H9 (cell line): ENCODE data around the gene CADM1. TPM values are rescaled to one million over a fixed set of nuclear protein-coding genes. Genes with fewer than 3 reads are reported as not detected.

Experiments used
- DNase-seq: peaks from one replicate; pipeline ENCODE4 v3.0.0-alpha.2; 2017
- H2AFZ ChIP-seq: one replicate; pipeline ENCODE4 v1.6.1; 2013; ENCODE audit warnings: mild to moderate bottlenecking, low read length, control low read depth, moderate library complexity
- H2AK5ac ChIP-seq: 2 replicates; pipeline ENCODE4 v1.6.1; 2013; ENCODE audit warnings: low read length, control low read depth, mixed read lengths; ENCODE audit not compliant: insufficient read length
- H2BK120ac ChIP-seq: one replicate; pipeline ENCODE4 v1.6.1; 2013; ENCODE audit warnings: low read depth, mild to moderate bottlenecking, low read length, control low read depth, inconsistent platforms; ENCODE audit not compliant: poor library complexity, severe bottlenecking
- H2BK12ac ChIP-seq: 2 replicates; pipeline ENCODE4 v1.6.1; 2013; ENCODE audit warnings: low read length, control low read depth, mixed read lengths, low read depth; ENCODE audit not compliant: insufficient read length
- H2BK15ac ChIP-seq: 2 replicates; pipeline ENCODE4 v1.6.1; 2013; ENCODE audit warnings: low read depth, low read length, control low read depth
- H2BK20ac ChIP-seq: one replicate; pipeline ENCODE4 v1.6.1; 2013; ENCODE audit warnings: low read depth, mild to moderate bottlenecking, low read length, control low read depth, inconsistent platforms; ENCODE audit not compliant: poor library complexity, severe bottlenecking
- H2BK5ac ChIP-seq: 2 replicates; pipeline ENCODE4 v1.6.1; 2013; ENCODE audit warnings: low read length, control low read depth, mixed read lengths; ENCODE audit not compliant: insufficient read length
- H3K14ac ChIP-seq: 2 replicates; pipeline ENCODE4 v1.6.1; 2013; ENCODE audit warnings: low read length, control low read depth; ENCODE audit not compliant: insufficient read depth
- H3K18ac ChIP-seq: 2 replicates; pipeline ENCODE4 v1.6.1; 2013; ENCODE audit warnings: low read depth, mild to moderate bottlenecking, mixed read lengths, low read length, control low read depth; ENCODE audit not compliant: insufficient read length
- H3K23ac ChIP-seq: 2 replicates; pipeline ENCODE4 v1.6.1; 2013; ENCODE audit warnings: low read length, control low read depth, mixed read lengths, low read depth; ENCODE audit not compliant: insufficient read length
- H3K23me2 ChIP-seq: 2 replicates; pipeline ENCODE4 v1.6.1; 2013; ENCODE audit warnings: low read depth, mild to moderate bottlenecking, mixed read lengths, low read length, control low read depth; ENCODE audit not compliant: insufficient read length, poor library complexity, severe bottlenecking
- H3K27ac ChIP-seq: 2 replicates; pipeline ENCODE4 v1.5.1; 2013; ENCODE audit warnings: low read length, control low read depth, mixed read lengths, low read depth; ENCODE audit not compliant: insufficient read length
- H3K27me3 ChIP-seq: 2 replicates; pipeline ENCODE4 v1.6.1; 2013; ENCODE audit warnings: low read length, control low read depth, inconsistent platforms; ENCODE audit not compliant: insufficient read depth
- H3K4ac ChIP-seq: 2 replicates; pipeline ENCODE4 v1.6.1; 2013; ENCODE audit warnings: low read depth, mild to moderate bottlenecking, control low read depth, inconsistent platforms, low read length, moderate library complexity
- H3K4me1 ChIP-seq: 2 replicates; pipeline ENCODE4 v1.6.1; 2013; ENCODE audit warnings: low read length, control low read depth, inconsistent platforms; ENCODE audit not compliant: insufficient read depth
- H3K4me2 ChIP-seq: 2 replicates; pipeline ENCODE4 v1.6.1; 2013; ENCODE audit warnings: low read length, control low read depth, mixed read lengths; ENCODE audit not compliant: insufficient read length, insufficient read depth
- H3K56ac ChIP-seq: 2 replicates; pipeline ENCODE4 v1.6.1; 2013; ENCODE audit warnings: low read depth, mild to moderate bottlenecking, mixed read lengths, low read length, control low read depth; ENCODE audit not compliant: insufficient read length
- H3K79me1 ChIP-seq: 2 replicates; pipeline ENCODE4 v1.6.1; 2013; ENCODE audit warnings: low read depth, mild to moderate bottlenecking, moderate library complexity, low read length, control low read depth, inconsistent platforms; ENCODE audit not compliant: insufficient read depth, poor library complexity, severe bottlenecking
- H3K79me2 ChIP-seq: 2 replicates; pipeline ENCODE4 v1.6.1; 2013; ENCODE audit warnings: low read length, control low read depth, inconsistent platforms; ENCODE audit not compliant: insufficient read depth
- H3K9ac ChIP-seq: 2 replicates; pipeline ENCODE4 v1.6.1; 2013; ENCODE audit warnings: low read length, control low read depth, mixed read lengths; ENCODE audit not compliant: insufficient read length; ENCODE audit errors: extremely low read depth
- H3K9me3 ChIP-seq: one replicate; pipeline ENCODE4 v1.6.1; 2013; ENCODE audit warnings: low read depth, low read length, inconsistent platforms; ENCODE audit not compliant: control insufficient read depth
- H3T11ph ChIP-seq: one replicate; pipeline ENCODE4 v1.6.1; 2013; ENCODE audit warnings: mild to moderate bottlenecking, low read length, control low read depth, inconsistent platforms
- H4K20me1 ChIP-seq: one replicate; pipeline ENCODE4 v1.6.1; 2013; ENCODE audit not compliant: control insufficient read depth, insufficient read length, insufficient read depth
- H4K5ac ChIP-seq: 2 replicates; pipeline ENCODE4 v1.6.1; 2013; ENCODE audit warnings: low read depth, mild to moderate bottlenecking, mixed read lengths, low read length, control low read depth; ENCODE audit not compliant: insufficient read length
- H4K8ac ChIP-seq: replicated peaks from 2 replicates; pipeline ENCODE4 v1.6.1; 2013; ENCODE audit warnings: low read length, control low read depth, mixed read lengths, low read depth; ENCODE audit not compliant: insufficient read length
- H4K91ac ChIP-seq: 2 replicates; pipeline ENCODE4 v1.6.1; 2013; ENCODE audit warnings: low read depth, mild to moderate bottlenecking, moderate library complexity, mixed read lengths, low read length, control low read depth; ENCODE audit not compliant: insufficient read length
- H3K27ac Mint-ChIP-seq, 3 experiments: 2 replicates in 2 of 3; 3 replicates in 1 of 3; pipeline ENCODE4 v1.8.0; 2020 to 2021; ENCODE audit warnings: mixed read lengths in 3 of 3, mild to moderate bottlenecking in 1 of 3, moderate library complexity in 1 of 3
- H3K27me3 Mint-ChIP-seq: 2 replicates; pipeline ENCODE4 v1.8.0; 2021; ENCODE audit warnings: low read depth, mild to moderate bottlenecking, moderate library complexity, mixed read lengths
- H3K36me3 Mint-ChIP-seq, 3 experiments: 2 replicates in 2 of 3; 3 replicates in 1 of 3; pipeline ENCODE4 v1.8.0; 2020 to 2021; ENCODE audit warnings: low read depth in 3 of 3, mixed read lengths in 3 of 3; ENCODE audit not compliant: insufficient read depth in 1 of 3
- H3K4me1 Mint-ChIP-seq, 2 experiments: 2 replicates each; pipeline ENCODE4 v1.8.0; 2020; ENCODE audit warnings: mixed read lengths in 2 of 2
- H3K4me3 Mint-ChIP-seq, 2 experiments: 2 replicates in 1 of 2; 3 replicates in 1 of 2; pipeline ENCODE4 v1.8.0; 2020 to 2021; ENCODE audit warnings: mild to moderate bottlenecking in 2 of 2, mixed read lengths in 2 of 2, moderate library complexity in 1 of 2
- H3K9me3 Mint-ChIP-seq, 2 experiments: 2 replicates in 1 of 2; 3 replicates in 1 of 2; pipeline ENCODE4 v1.8.0; 2020; ENCODE audit warnings: mild to moderate bottlenecking in 2 of 2, mixed read lengths in 2 of 2, moderate library complexity in 1 of 2
- CTCF ChIP-seq: fragments of 200-600 bp; sonication (generic); conservative IDR thresholded peaks from 3 replicates; pipeline ENCODE4 v1.8.0; 2021; ENCODE audit warnings: antibody characterized with exemption, mild to moderate bottlenecking
- WGBS: extraction: QIAGEN DNeasy Blood & Tissue Kit; methylation state at CpG from one replicate; pipeline ENCODE4 v1.1.7; 2013; ENCODE audit warnings: missing lambda C conversion rate, low lambda C conversion rate, mixed read lengths; ENCODE audit not compliant: insufficient read length; ENCODE audit errors: extremely low coverage; 5-methylcytosine and 5-hydroxymethylcytosine counted together
- total RNA-seq: library from RNA; stranded (reverse); gene quantifications from 2 replicates; pipeline ENCODE4 v1.2.1, GENCODE V29; 2021

CADM1 gene
- total RNA-seq, 1 experiment from 2014 or later: 11.9 TPM

GRCh38 chr11:115234794-115235193 is 269.4 kb downstream of the CADM1 start:
- no peaks in the 10 kb centered on the region for H3K36me3 Mint-ChIP-seq
- H3K56ac ChIP-seq: no peak overlapping the region
- H3K9me3 ChIP-seq: no peaks in the 10 kb centered on the region
- H3K79me1 ChIP-seq: no peaks in the 10 kb centered on the region
- no peak overlapping the region for H3K9ac ChIP-seq
- no peak overlapping the region for H2BK12ac ChIP-seq
- no peak overlapping the region for H2AK5ac ChIP-seq
- no peaks in the 10 kb centered on the region for H3K27me3 Mint-ChIP-seq
- H2BK20ac ChIP-seq: no peak overlapping the region
- no peak overlapping the region for H3K14ac ChIP-seq
- H4K5ac ChIP-seq: no peak overlapping the region
- no peak overlapping the region for H3K27ac ChIP-seq
- no peak overlapping the region for H3T11ph ChIP-seq
- no peak overlapping the region for H3K4me3 Mint-ChIP-seq
- no peak overlapping the region for H3K18ac ChIP-seq
- no peaks in the 10 kb centered on the region for H3K23me2 ChIP-seq
- no peaks in the 10 kb centered on the region for H3K27me3 ChIP-seq
- H3K9me3 Mint-ChIP-seq: no peaks in the 10 kb centered on the region
- H4K8ac ChIP-seq: no peak overlapping the region
- no peak for DNase-seq
- TF ChIP-seq CTCF: no peak
- H4K20me1 ChIP-seq: no peaks in the 10 kb centered on the region
- no peak overlapping the region for H3K23ac ChIP-seq
- H3K27ac Mint-ChIP-seq: no peak overlapping the region
- WGBS: no CpG with 5 or more reads among the region's 4 CpGs
- H3K4me2 ChIP-seq: no peak overlapping the region
- H3K4me1 Mint-ChIP-seq: peaks cover under 1 to 4% of the 10 kb centered on the region in 2 experiments; a peak in 2 of 4 replicates
- H3K79me2 ChIP-seq: no peaks in the 10 kb centered on the region
- no peaks in the 10 kb centered on the region for H3K4me1 ChIP-seq
- H2BK120ac ChIP-seq: no peak overlapping the region
- no peak overlapping the region for H4K91ac ChIP-seq
- no peak overlapping the region for H2AFZ ChIP-seq
- no peak overlapping the region for H2BK5ac ChIP-seq
- no peak overlapping the region for H3K4ac ChIP-seq
- no peak overlapping the region for H2BK15ac ChIP-seq
